ENCODE measurements around the gene COL18A1.

COL18A1 gene

GRCh38 chr21:45379901-45380330 is 25.0 kb upstream of the COL18A1 start:
- Histone ChIP-seq H4K20me1 (ENCODE audit: insufficient read depth, low read length) (no peaks in the 10 kb centered on the region), H3K36me3 (replicated peaks; ENCODE audit: low read depth, low read length) (no peaks in the 10 kb centered on the region), H3K4me3 (ENCODE audit: low read length) (no peak overlapping the region), H3K9me3 (ENCODE audit: insufficient read depth, low read length) (no peaks in the 10 kb centered on the region), H3K27me3 (ENCODE audit: low read depth, low read length) (peaks cover 10% of the 10 kb centered on the region; the same call in 1 of the 2 replicates), H3K4me2 (ENCODE audit: low read length) (no peak overlapping the region), H3K79me2 (ENCODE audit: low read length) (no peaks in the 10 kb centered on the region), H3K4me1 (ENCODE audit: low read length) (no peaks in the 10 kb centered on the region), H2AFZ (ENCODE audit: low read depth, low read length) (no peak overlapping the region), H3K9ac (ENCODE audit: low read length) (no peak overlapping the region), H3K27ac (ENCODE audit: low read length) (no peak overlapping the region)
- no peak for TF ChIP-seq CTCF (IDR thresholded peaks at IDR 0.05; ENCODE audit: low read depth, low read length)
- no peak for TF ChIP-seq EZH2phosphoT487 (IDR thresholded peaks at IDR 0.05; ENCODE audit: low read depth)

GRCh38 chr21:45380566-45380965 is 24.4 kb upstream of the COL18A1 start:
- Histone ChIP-seq H4K20me1 (ENCODE audit: insufficient read depth, low read length) (no peaks in the 10 kb centered on the region), H3K36me3 (replicated peaks; ENCODE audit: low read depth, low read length) (no peaks in the 10 kb centered on the region), H3K4me1 (ENCODE audit: low read length) (no peaks in the 10 kb centered on the region), H3K27ac (ENCODE audit: low read length) (no peak overlapping the region), H3K4me3 (ENCODE audit: low read length) (no peak overlapping the region), H3K9ac (ENCODE audit: low read length) (no peak overlapping the region), H2AFZ (ENCODE audit: low read depth, low read length) (no peak overlapping the region), H3K79me2 (ENCODE audit: low read length) (no peaks in the 10 kb centered on the region), H3K9me3 (ENCODE audit: insufficient read depth, low read length) (no peaks in the 10 kb centered on the region), H3K27me3 (ENCODE audit: low read depth, low read length) (peaks cover 10% of the 10 kb centered on the region; the same call in 1 of the 2 replicates), H3K4me2 (ENCODE audit: low read length) (no peak overlapping the region)
- no peak for TF ChIP-seq CTCF (IDR thresholded peaks at IDR 0.05; ENCODE audit: low read depth, low read length)
- no peak for TF ChIP-seq EZH2phosphoT487 (IDR thresholded peaks at IDR 0.05; ENCODE audit: low read depth)

GRCh38 chr21:45381036-45381787 is 23.8 kb upstream of the COL18A1 start:
- Histone ChIP-seq H2AFZ (ENCODE audit: low read depth, low read length) (no peak overlapping the region), H3K36me3 (replicated peaks; ENCODE audit: low read depth, low read length) (no peaks in the 10 kb centered on the region), H3K4me3 (ENCODE audit: low read length) (no peak overlapping the region), H3K9ac (ENCODE audit: low read length) (no peak overlapping the region), H3K4me1 (ENCODE audit: low read length) (no peaks in the 10 kb centered on the region), H3K27me3 (ENCODE audit: low read depth, low read length) (peaks cover 10% of the 10 kb centered on the region; the same call in 1 of the 2 replicates), H3K79me2 (ENCODE audit: low read length) (no peaks in the 10 kb centered on the region), H4K20me1 (ENCODE audit: insufficient read depth, low read length) (no peaks in the 10 kb centered on the region), H3K4me2 (ENCODE audit: low read length) (no peak overlapping the region), H3K9me3 (ENCODE audit: insufficient read depth, low read length) (no peaks in the 10 kb centered on the region), H3K27ac (ENCODE audit: low read length) (no peak overlapping the region)
- TF ChIP-seq EZH2phosphoT487 (IDR thresholded peaks at IDR 0.05; ENCODE audit: low read depth) (no peak), CTCF (IDR thresholded peaks at IDR 0.05; ENCODE audit: low read depth, low read length) (no peak)

- H3K36me3 ChIP-seq (replicated peaks; ENCODE audit: low read depth, low read length), result no peaks in the 10 kb centered on the region
- H2AFZ ChIP-seq (ENCODE audit: low read depth, low read length), result no peak overlapping the region
- no peak overlapping the region for H3K4me2 ChIP-seq (ENCODE audit: low read length)
- H4K20me1 ChIP-seq (ENCODE audit: insufficient read depth, low read length), result no peaks in the 10 kb centered on the region
- H3K9me3 ChIP-seq (ENCODE audit: insufficient read depth, low read length), result no peaks in the 10 kb centered on the region
- no peaks in the 10 kb centered on the region for H3K79me2 ChIP-seq (ENCODE audit: low read length)
- H3K9ac ChIP-seq (ENCODE audit: low read length), result no peak overlapping the region
- H3K4me3 ChIP-seq (ENCODE audit: low read length), result no peak overlapping the region
- H3K4me1 ChIP-seq (ENCODE audit: low read length), result no peaks in the 10 kb centered on the region
- peaks cover 10% of the 10 kb centered on the region; the same call in 1 of the 2 replicates for H3K27me3 ChIP-seq (ENCODE audit: low read depth, low read length)
- no peak for TF ChIP-seq CTCF (IDR thresholded peaks at IDR 0.05; ENCODE audit: low read depth, low read length)
- no peak for TF ChIP-seq EZH2phosphoT487 (IDR thresholded peaks at IDR 0.05; ENCODE audit: low read depth)
- no peak overlapping the region for H3K27ac ChIP-seq (ENCODE audit: low read length)
Measured at GRCh38 chr21:45381865-45382696, 22.9 kb upstream of the COL18A1 start.

Measured in OCI-LY3 (cell line).